Raji (cell line): Measurements from ENCODE around the gene DBN1.

Source experiments
- POLR2A ChIP-seq: IDR thresholded peaks from 2 replicates; pipeline ENCODE4 v1.6.1; 2011; ENCODE audit warnings: low read depth, low read length, control low read depth; ENCODE audit not compliant: insufficient read depth

The DBN1 gene

GRCh38 chr5:177497292-177498012 is 24.0 kb upstream of the DBN1 start, which contains the start of gene PDLIM7:
TSS of gene PDLIM7 (minus strand) at chr5:177497604. CDS start at chr5:177496512, 1,092 bp downstream.
- TF ChIP-seq POLR2A = peak; percentile 92

- no peak for TF ChIP-seq POLR2A
Measured at GRCh38 chr5:177496727-177497291, 23.4 kb upstream of the DBN1 start.

GRCh38 chr5:177496070-177496726 is 22.8 kb upstream of the DBN1 start:
- TF ChIP-seq POLR2A = no peak

- TF ChIP-seq POLR2A = no peak
Measured at GRCh38 chr5:177495243-177496060, 22.0 kb upstream of the DBN1 start.

GRCh38 chr5:177494346-177495195 is 21.1 kb upstream of the DBN1 start:
- TF ChIP-seq POLR2A = no peak

- TF ChIP-seq POLR2A = no peak
Measured at GRCh38 chr5:177493795-177494345, 20.4 kb upstream of the DBN1 start.

- TF ChIP-seq POLR2A = no peak
Measured at GRCh38 chr5:177492841-177493240, 19.4 kb upstream of the DBN1 start.

- no peak for TF ChIP-seq POLR2A
Measured at GRCh38 chr5:177491983-177492746, 18.7 kb upstream of the DBN1 start.

- no peak for TF ChIP-seq POLR2A
Measured at GRCh38 chr5:177491429-177491945, 18.1 kb upstream of the DBN1 start.

GRCh38 chr5:177490992-177491391 is 17.6 kb upstream of the DBN1 start:
- no peak for TF ChIP-seq POLR2A

GRCh38 chr5:177490311-177490991 is 17.0 kb upstream of the DBN1 start:
- TF ChIP-seq POLR2A = no peak

- TF ChIP-seq POLR2A = no peak
Measured at GRCh38 chr5:177489119-177489716, 15.8 kb upstream of the DBN1 start.
